ENCODE data around the gene CDKN2C. TPM values are rescaled to one million over a fixed set of nuclear protein-coding genes. Genes with fewer than 3 reads are reported as not detected.
A peak's percentile ranks its signal among the peaks of the same experiment; 100 is the strongest.

CDKN2C gene
- total RNA-seq, 4 donors from 2014 or later = 21.1 to 52.1 (median 38.8) TPM

GRCh38 chr1:50982611-50983010 lies 12.6 kb downstream of the CDKN2C start:
- peak overlapping the region in 1 of 2 donors; percentile 21 for H3K4me3 ChIP-seq
- ATAC-seq = no peak
- H3K36me3 ChIP-seq = no peaks in the 10 kb centered on the region
- peak overlapping the region; percentile 63 to 99 (median 98) for H3K27ac ChIP-seq
- H3K9me3 ChIP-seq = no peaks in the 10 kb centered on the region
- WGBS, 2 donors (ENCODE audit: low coverage in 1 of 2) = 92 to 98% methylated on average over 3 of the region's 3 CpGs
- TF ChIP-seq POLR2AphosphoS5 (IDR thresholded peaks at IDR 0.05) = no peak
- no peak for TF ChIP-seq EP300 (IDR thresholded peaks at IDR 0.05)
- TF ChIP-seq POLR2A (IDR thresholded peaks at IDR 0.05) = no peak
- TF ChIP-seq CTCF (IDR thresholded peaks at IDR 0.05) = no peak
- peaks cover 0 to 36% (median 0%) of the 10 kb centered on the region in 3 donors for H3K4me1 ChIP-seq
- H3K27me3 ChIP-seq = no peaks in the 10 kb centered on the region

GRCh38 chr1:50983219-50983802 lies 13.3 kb downstream of the CDKN2C start:
- 45 to 50% methylated on average over 2 of the region's 2 CpGs for WGBS, 2 donors (ENCODE audit: low coverage in 1 of 2)
- no peak overlapping the region for H3K4me3 ChIP-seq
- peak overlapping the region; percentile 11 to 99 (median 71) for H3K27ac ChIP-seq
- no peaks in the 10 kb centered on the region for H3K27me3 ChIP-seq
- H3K36me3 ChIP-seq = no peaks in the 10 kb centered on the region
- no peak for ATAC-seq
- TF ChIP-seq EP300 (IDR thresholded peaks at IDR 0.05) (no peak), CTCF (IDR thresholded peaks at IDR 0.05) (no peak), POLR2AphosphoS5 (IDR thresholded peaks at IDR 0.05) (no peak), POLR2A (IDR thresholded peaks at IDR 0.05) (no peak)
- no peaks in the 10 kb centered on the region for H3K9me3 ChIP-seq
- peaks cover 0 to 36% (median 0%) of the 10 kb centered on the region in 3 donors for H3K4me1 ChIP-seq

GRCh38 chr1:50985094-50985493 lies 15.0 kb downstream of the CDKN2C start:
- peak overlapping the region in 1 of 2 donors; percentile 7 for H3K4me3 ChIP-seq
- ATAC-seq = no peak

GRCh38 chr1:50986653-50987052 lies 16.6 kb downstream of the CDKN2C start:
- H3K27ac ChIP-seq = no peak overlapping the region
- ATAC-seq = no peak
- no peaks in the 10 kb centered on the region for H3K9me3 ChIP-seq
- H3K4me1 ChIP-seq = peaks cover 0 to 23% (median 0%) of the 10 kb centered on the region in 3 donors
- H3K4me3 ChIP-seq = no peak overlapping the region
- TF ChIP-seq CTCF (IDR thresholded peaks at IDR 0.05) (no peak), POLR2A (IDR thresholded peaks at IDR 0.05) (no peak), EP300 (IDR thresholded peaks at IDR 0.05) (no peak), POLR2AphosphoS5 (IDR thresholded peaks at IDR 0.05) (no peak)
- H3K36me3 ChIP-seq = no peaks in the 10 kb centered on the region
- 75 to 82% methylated on average over 4 of the region's 4 CpGs for WGBS, 2 donors (ENCODE audit: low coverage in 1 of 2)
- H3K27me3 ChIP-seq = no peaks in the 10 kb centered on the region

More at GRCh38 chr1:50985094-50985493, 15.0 kb downstream of the CDKN2C start:
- Histone ChIP-seq H3K4me1 (peaks cover 0 to 26% (median 0%) of the 10 kb centered on the region in 3 donors), H3K27me3 (no peaks in the 10 kb centered on the region), H3K9me3 (no peaks in the 10 kb centered on the region), H3K36me3 (no peaks in the 10 kb centered on the region), H3K27ac (peak overlapping the region; percentile 34 to 61 (median 48))
- no peak for TF ChIP-seq CTCF (IDR thresholded peaks at IDR 0.05)
- no peak for TF ChIP-seq POLR2AphosphoS5 (IDR thresholded peaks at IDR 0.05)
- TF ChIP-seq POLR2A (IDR thresholded peaks at IDR 0.05) = no peak
- no peak for TF ChIP-seq EP300 (IDR thresholded peaks at IDR 0.05)
- WGBS, 2 donors (ENCODE audit: low coverage in 1 of 2) = 8% methylated on average over 1 of the region's 1 CpG; no CpG with 5 or more reads in 1 of the 2 donors

- H3K27ac ChIP-seq = no peak overlapping the region
- no peak overlapping the region for H3K4me3 ChIP-seq
- 83 to 100% methylated on average over 2 of the region's 2 CpGs for WGBS, 2 donors (ENCODE audit: low coverage in 1 of 2)
- no peaks in the 10 kb centered on the region for H3K36me3 ChIP-seq
- no peaks in the 10 kb centered on the region for H3K9me3 ChIP-seq
- TF ChIP-seq POLR2AphosphoS5 (IDR thresholded peaks at IDR 0.05) = no peak
- TF ChIP-seq CTCF (IDR thresholded peaks at IDR 0.05) = no peak
- no peak for TF ChIP-seq POLR2A (IDR thresholded peaks at IDR 0.05)
- no peak for TF ChIP-seq EP300 (IDR thresholded peaks at IDR 0.05)
- H3K27me3 ChIP-seq = no peaks in the 10 kb centered on the region
- peaks cover 0 to 7% (median 0%) of the 10 kb centered on the region in 3 donors for H3K4me1 ChIP-seq
- no peak for ATAC-seq
Measured at GRCh38 chr1:50989694-50990093, 19.6 kb downstream of the CDKN2C start.

Measured in gastroesophageal sphincter (tissue), 4 donors.